ENCODE results near the gene CLDN6.
A peak's percentile ranks its signal among the peaks of the same experiment; 100 is the strongest.
"Not testable (repeated sequence)": the region's sequence is repeated elsewhere in the genome, so short reads cannot be mapped to it uniquely, and the experiment has no call there.

The CLDN6 gene, protein sequence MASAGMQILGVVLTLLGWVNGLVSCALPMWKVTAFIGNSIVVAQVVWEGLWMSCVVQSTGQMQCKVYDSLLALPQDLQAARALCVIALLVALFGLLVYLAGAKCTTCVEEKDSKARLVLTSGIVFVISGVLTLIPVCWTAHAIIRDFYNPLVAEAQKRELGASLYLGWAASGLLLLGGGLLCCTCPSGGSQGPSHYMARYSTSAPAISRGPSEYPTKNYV

DNA sequence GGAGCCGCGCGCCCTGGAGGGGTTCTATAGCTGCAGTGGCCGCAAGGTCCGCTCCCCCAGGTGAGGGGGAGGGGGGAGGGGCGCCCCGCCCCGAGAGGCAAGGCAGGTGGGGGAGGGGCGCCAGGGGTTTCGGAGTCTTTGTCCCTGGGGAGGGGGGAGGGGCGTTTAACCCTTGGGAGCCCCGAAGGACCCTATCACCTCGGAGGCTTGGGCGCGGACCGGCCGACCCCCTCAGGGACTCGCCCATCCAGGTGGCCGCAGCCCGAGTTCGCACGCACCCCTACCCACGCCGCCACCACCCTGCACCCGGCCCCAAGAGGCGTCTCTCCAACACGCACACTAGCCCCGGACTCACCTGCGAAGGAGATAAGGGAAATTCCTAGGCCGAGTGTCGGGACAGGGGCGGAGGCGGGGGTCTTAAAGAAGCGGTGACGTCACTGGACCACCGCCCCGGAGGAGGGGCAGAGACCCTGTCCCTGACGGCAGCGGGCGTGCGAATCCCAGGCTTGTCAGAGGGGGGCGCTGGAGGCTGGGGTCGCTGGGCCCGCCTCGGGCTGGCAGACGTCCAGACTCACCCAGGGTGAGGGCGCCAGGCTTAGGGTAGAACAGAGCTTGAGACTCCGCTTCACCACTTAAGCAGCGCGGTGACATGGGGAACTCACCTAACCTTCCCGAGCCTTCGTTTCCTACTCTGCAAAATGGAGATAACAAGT lies at the start of gene CLDN6:
TSS of gene CLDN6 (minus strand) at position 390 of the 713 bp plus-strand sequence. CDS start 2,162 bp downstream, outside the sequence.
- in situ Hi-C loops (cut with MboI; ENCODE audit: low pct_unique_long_range_greater_than_20kb, low sequenced_read_pairs): no loop called here

DNA sequence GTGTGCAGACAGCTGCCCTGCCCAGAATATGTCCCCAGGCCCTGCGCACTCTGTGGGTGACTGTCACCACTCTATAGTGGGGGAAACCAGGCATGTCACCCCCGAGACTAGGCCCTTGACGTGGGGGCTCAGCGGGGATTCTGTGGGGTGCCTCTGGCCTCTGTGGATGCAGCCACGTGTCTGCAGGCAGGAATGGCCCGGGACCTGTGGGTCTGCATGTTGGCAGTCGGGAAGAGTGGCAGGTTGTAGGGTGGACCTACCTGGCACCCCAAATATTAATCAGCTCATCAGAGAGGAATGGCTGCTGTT lies 48.4 kb upstream of the CLDN6 start:
- in situ Hi-C loops (cut with MboI; ENCODE audit: low pct_unique_long_range_greater_than_20kb, low sequenced_read_pairs): no loop called here

More for the DNA sequence above, at the start of gene CLDN6:
- peak; percentile 29 for DNase-seq

DNA sequence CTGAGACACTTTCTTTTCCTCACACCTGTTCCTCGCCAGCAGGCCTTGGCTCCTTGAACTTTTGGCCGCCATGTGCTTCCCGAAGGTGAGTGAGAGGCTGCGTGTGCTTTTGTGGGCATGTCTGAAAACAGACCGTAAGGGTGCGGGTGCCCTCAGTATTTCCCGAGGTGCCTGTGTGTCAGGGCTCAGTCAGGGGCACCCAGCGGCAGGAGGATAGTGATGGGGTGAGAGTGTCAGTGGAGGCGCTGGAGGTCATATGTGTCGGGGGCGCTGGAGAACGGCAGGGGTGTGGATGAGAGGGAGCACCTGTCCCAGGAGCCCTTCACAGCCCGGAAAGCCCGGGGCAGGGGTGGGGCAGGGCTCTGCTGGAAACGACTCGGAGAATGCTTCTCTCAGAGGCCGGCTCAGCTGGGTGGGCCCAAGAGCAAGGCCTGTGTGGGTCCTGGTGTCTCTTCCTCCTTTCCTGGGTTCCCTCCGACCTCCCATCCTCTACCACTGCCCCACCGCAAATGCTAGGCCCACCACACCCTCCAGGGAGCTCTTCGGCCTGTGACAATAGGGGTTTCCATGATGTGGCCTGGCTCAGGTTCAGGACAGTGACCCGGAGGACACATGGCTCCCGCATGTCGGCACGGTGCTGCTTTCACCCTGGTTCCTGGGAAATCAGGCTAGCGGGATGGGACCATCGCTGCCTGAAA lies 47.9 kb upstream of the CLDN6 start:
- in situ Hi-C loops (cut with MboI; ENCODE audit: low pct_unique_long_range_greater_than_20kb, low sequenced_read_pairs): no loop called here

More for the DNA sequence above, 48.4 kb upstream of the CLDN6 start:
- DNase-seq: no peak

DNA sequence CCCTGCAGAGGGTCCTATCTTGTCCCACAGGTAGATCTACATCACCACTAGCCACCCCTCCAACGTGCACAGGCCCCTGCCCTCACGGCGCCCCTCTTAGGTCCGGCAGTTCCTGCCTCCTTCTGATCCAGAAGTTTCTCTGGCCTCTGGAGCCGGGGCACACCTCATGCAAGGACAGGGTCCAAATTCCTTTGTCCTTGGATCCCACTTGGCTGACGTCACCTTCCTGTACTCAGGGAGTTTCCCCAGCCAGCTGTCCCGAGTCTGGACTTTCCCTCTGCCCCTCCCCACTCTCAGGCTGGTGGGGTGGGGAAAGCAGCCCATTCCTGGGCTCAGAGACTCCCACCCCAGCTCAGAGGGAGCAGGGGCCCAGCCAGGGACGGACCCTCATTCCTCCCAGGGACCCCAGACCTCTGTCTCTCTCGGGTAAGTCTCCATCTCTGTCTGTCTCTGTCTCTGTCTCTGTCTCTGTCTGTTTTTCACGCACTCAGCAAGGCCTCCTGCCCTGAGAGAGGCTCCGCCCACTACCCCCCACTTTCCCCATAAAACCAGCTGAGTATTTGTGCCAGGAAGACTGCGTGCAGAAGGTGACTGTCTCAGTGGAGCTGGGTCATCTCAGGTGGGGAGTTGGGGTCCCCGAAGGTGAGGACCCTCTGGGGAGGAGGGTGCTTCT lies 47.2 kb upstream of the CLDN6 start, which contains the start of gene IL32:
TSS of gene IL32 (plus strand) at position 572 of the 673 bp plus-strand sequence. CDS start 172 bp downstream, outside the sequence.
- no peak for DNase-seq
- in situ Hi-C loops (cut with MboI; ENCODE audit: low pct_unique_long_range_greater_than_20kb, low sequenced_read_pairs): no loop called here

More for the DNA sequence above, 47.9 kb upstream of the CLDN6 start:
- DNase-seq: no peak

DNA sequence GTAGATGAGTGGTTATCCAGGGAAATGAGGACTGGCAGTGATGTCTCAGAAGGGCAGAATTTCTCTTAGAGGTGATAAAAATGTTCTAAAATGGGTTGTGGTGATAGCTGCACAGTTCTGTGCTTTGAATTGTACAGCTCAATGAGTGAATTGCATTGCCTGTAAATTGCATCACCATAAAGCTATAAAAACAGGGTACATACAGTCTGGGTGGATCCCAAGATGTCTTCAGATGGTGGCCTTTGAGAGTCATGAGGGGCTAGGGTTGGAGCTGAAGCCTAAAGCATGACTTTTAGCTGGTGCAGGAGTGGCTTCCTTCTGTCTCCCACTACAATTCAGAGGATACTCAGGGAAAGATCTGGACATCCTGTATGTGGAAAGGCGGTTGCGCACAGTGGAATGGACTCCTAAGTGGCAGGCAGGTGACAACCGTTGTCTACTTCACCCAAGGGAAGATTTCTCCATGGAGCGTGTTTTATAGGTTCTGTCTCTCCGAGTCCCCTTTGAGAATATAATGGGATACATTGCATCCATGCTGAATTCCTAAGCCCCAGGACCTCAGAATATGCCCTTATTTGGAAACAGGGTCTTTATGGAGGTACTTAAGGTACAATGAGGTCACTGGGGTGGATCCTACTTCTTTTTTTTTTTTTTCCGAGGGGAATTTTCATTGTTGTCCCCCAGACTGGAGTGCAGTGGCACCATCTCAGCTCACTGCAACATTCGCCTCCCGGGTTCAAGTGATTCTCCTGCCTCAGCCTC lies 45.8 kb upstream of the CLDN6 start:
- in situ Hi-C loops (cut with MboI; ENCODE audit: low pct_unique_long_range_greater_than_20kb, low sequenced_read_pairs): no loop called here
- no peak for DNase-seq

DNA sequence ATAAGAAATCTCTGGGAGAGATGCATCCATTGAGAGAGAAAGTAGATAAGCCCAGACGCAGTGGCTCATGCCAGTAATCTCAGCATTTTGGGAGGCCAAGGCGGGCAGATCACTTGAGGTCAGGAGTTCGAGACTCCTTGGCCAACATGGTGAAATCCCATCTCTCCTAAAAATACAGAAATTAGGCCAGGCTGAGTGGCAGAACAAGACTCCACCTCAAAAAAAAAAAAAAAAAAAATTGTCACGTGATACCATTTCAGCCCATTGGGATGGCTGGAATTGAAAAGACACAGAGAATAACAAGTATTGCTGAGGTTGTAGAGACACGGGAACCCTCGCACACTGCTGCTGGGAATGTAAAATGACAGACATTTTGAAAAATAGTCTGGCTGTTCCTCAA lies 44.6 kb upstream of the CLDN6 start:
- in situ Hi-C loops (cut with MboI; ENCODE audit: low pct_unique_long_range_greater_than_20kb, low sequenced_read_pairs): no loop called here

DNA sequence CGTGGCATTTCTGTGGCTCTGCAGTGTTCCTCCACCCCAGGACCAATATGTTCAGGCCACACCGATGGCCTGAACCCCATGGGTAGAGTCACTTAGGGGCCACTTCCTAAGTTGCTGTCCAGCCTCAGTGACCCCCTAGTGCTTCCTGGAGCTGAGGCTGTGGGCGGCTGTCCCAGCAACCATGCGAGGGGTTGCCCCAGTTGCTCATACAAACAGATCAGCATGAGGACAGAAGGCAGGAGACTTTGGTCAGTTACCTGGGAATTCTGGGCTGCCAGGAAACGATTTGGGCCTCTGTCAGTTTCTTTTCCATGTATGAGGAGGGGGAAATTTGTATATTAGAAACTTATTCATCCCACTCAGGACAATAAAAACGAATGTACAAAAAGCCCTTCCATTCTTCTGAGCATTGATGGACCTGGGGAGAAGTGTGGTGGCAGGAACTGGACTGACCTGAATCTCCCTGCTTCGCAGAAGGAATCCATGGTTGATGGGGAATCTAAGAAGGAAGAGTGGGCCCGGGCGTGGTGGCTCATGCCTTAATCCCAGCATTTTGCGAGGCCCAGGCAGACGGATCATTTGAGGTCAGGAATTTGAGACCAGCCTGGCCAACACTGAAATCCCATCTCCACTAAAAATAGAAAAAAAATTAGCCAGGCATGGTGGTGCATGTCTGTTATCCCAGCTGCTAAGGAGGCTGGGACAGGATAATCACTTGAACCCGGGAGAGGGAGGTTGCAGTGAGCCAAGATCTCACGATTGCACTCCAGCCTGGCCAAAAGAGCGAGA lies 42.5 kb upstream of the CLDN6 start:
- DNase-seq: no peak
- in situ Hi-C loops (cut with MboI; ENCODE audit: low pct_unique_long_range_greater_than_20kb, low sequenced_read_pairs): no loop called here

More for the DNA sequence above, 44.6 kb upstream of the CLDN6 start:
- DNase-seq: no peak

DNA sequence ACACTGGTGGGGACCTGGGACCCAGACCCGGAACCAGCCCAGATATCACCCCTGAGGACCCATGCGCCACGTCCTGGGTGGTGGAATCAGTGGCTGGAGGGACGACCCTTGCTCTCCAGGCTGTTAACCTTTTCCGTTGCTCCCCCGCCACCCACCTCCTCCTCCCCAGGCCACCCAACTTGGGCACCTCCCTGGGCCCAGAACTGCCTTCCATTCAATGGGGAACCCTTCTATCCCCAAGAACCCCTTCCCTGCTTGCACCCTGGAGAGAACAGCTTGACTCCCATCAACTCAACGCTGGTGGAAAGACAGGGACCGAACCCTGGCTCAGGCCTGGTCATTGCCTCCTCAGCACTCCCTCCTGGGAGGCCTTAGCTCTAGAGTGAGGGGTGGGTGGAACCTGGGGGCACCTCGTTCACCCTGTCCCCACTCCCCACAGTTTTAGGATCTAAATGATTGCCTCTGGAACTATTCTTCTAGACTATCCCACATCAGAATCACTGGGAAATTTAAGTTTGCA lies 41.8 kb upstream of the CLDN6 start:
- DNase-seq: no peak
- in situ Hi-C loops (cut with MboI; ENCODE audit: low pct_unique_long_range_greater_than_20kb, low sequenced_read_pairs): no loop called here

DNA sequence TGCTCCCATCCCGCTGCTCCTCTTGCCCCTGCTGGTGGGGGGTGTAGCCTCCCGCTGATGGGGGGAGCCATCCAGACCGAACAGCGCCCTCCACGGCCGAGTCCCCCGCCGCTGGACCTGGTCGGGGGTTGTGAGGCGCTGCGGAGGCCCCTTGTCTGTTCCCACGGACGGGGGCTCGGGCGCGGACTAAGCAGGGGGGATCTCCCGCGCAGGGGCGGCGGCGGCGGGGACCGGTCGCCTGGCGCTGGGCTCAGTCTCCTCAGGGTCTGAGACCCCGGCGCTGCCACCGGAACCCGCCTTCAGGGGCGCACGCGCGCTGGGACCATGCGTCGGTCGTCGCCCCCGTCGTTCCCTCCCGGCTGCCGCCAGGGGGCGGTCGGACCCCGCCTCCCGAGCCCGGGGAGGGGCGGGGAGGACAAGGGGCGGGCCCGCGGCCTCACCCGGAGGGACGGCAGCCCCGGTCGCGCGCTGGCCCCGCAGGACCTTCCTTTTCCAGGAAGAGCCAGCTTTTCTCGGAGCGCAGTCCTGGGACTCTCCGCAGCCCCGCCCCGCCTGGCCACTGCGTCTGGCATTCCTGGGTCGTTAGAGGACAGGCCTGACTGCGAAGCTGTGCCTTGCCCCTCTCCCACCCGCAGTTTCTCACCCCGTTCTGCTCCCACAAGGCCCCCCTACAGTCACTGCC lies 41.2 kb upstream of the CLDN6 start:
- peak; percentile 91 for DNase-seq
- in situ Hi-C loops (cut with MboI; ENCODE audit: low pct_unique_long_range_greater_than_20kb, low sequenced_read_pairs): no loop called here

DNA sequence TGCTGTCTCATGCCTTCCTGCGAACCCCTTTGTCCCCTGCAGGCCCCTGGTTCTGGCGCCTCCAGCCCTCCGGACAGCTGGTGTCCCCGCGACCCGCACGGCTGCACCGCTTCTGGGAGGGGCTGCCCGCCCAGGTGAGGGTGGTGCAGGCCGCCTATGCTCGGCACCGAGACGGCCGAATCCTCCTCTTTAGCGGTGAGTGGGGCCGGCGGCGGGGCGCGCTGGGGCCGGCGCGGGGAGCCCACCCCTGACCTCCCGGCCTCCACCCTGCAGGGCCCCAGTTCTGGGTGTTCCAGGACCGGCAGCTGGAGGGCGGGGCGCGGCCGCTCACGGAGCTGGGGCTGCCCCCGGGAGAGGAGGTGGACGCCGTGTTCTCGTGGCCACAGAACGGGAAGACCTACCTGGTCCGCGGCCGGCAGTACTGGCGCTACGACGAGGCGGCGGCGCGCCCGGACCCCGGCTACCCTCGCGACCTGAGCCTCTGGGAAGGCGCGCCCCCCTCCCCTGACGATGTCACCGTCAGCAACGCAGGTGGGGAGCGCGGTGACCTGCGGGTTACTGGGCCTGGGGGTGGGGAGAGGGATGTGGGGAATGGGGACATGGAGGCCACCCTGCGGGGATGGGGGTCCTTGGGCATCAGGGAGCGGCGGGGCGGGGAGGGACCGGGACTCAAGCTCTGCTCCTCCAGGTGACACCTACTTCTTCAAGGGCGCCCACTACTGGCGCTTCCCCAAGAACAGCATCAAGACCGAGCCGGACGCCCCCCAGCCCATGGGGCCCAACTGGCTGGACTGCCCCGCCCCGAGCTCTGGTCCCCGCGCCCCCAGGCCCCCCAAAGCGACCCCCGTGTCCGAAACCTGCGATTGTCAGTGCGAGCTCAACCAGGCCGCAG lies 40.4 kb upstream of the CLDN6 start:
- in situ Hi-C loops (cut with MboI; ENCODE audit: low pct_unique_long_range_greater_than_20kb, low sequenced_read_pairs): no loop called here
- DNase-seq: no peak

DNA sequence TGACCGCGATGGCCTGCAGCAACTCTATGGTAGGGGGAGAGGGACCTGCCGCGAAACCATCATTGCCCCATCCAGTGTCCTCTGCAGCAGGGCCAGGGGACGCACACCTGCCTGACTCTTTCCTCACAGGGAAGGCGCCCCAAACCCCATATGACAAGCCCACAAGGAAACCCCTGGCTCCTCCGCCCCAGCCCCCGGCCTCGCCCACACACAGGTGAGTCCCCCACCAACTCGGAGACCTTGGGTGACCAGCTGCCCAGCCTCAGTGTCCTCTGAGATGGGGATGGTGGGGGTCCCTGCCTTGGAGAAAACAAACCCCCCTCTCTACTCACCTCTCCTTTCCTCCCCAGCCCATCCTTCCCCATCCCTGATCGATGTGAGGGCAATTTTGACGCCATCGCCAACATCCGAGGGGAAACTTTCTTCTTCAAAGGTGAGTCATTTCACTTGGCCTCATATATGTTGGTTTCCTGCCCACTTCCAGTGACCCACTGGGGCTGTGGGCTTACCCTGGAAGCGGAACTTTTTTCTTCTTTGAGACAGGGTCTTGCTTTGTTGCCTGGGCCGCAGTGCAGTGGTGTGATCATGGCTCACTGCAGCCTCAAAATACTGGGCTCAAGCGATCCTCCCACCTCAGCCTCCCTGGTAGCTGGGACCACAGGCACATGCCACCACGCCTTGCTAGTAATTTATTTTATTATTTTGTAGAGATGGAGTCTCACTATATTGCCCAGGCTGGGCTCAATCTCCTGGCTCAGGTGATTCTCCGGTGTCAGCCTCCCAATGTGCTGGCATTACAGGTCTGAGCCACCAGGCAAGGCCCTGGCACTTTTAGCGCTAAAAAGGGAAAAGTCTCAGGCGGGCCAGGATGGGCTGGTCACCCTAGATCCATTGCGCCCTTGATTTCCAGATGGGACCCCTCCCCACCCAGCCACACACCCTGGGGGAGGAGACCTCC lies 39.5 kb upstream of the CLDN6 start:
- in situ Hi-C loops (cut with MboI; ENCODE audit: low pct_unique_long_range_greater_than_20kb, low sequenced_read_pairs): no loop called here
- DNase-seq: no peak

DNA sequence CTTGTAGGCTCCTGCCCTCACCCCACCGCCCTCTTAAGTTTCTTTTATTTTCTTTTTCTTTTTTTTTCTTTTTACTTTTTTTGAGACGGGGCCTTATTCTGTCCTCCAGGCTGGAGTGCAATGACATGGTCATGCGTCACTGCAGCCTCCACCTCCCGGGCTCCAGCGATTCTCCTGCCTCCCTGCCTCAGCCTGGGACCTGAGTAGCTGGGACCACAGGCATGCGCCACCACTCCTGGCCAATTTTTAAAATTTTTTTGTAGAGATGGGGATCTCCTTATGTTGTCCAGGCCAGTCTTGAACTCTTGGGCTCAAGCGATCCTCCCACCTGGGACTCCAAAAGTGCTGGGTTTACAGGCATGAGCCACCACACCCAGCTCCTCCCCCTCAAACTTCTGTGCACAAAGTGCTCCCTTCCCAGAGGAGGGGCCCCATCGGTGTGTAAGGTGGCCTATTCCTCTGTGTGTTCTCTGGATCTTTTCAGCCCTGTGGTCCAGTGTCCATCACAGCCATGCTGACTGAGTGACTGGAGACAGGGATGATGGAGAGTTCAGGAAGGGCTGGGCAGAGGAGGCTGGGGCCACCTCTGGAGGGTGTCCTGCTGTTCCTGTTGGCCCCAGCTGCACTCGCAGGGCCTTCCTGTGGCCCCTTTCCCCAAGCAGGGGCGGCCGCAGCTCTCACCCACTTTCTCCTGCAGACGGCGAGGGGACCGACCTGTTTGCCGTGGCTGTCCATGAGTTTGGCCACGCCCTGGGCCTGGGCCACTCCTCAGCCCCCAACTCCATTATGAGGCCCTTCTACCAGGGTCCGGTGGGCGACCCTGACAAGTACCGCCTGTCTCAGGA lies 38.6 kb upstream of the CLDN6 start:
- no peak for DNase-seq
- in situ Hi-C loops (cut with MboI; ENCODE audit: low pct_unique_long_range_greater_than_20kb, low sequenced_read_pairs): no loop called here

DNA sequence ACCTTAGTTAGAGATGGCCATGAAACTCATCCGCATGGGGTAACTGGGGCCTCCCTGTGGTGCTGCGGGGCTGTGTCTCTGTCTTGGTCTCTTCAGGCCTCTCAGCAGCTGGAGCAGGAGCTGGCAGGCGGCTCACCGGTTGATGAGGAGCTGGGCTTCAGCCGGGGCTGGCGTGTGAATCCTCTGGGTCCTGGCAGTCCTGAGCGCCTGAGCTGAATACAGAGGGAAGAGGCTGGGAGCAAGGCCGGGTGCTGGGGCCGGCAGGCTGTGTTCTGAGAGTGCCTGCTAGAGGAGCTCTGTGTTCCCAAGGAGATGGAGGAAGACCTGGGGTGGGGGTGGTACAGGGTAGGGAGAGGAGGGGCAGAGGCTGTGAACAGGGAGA lies 37.7 kb upstream of the CLDN6 start:
- DNase-seq; in situ Hi-C loops (cut with MboI; ENCODE audit: low pct_unique_long_range_greater_than_20kb, low sequenced_read_pairs): not testable (repeated sequence)

DNA sequence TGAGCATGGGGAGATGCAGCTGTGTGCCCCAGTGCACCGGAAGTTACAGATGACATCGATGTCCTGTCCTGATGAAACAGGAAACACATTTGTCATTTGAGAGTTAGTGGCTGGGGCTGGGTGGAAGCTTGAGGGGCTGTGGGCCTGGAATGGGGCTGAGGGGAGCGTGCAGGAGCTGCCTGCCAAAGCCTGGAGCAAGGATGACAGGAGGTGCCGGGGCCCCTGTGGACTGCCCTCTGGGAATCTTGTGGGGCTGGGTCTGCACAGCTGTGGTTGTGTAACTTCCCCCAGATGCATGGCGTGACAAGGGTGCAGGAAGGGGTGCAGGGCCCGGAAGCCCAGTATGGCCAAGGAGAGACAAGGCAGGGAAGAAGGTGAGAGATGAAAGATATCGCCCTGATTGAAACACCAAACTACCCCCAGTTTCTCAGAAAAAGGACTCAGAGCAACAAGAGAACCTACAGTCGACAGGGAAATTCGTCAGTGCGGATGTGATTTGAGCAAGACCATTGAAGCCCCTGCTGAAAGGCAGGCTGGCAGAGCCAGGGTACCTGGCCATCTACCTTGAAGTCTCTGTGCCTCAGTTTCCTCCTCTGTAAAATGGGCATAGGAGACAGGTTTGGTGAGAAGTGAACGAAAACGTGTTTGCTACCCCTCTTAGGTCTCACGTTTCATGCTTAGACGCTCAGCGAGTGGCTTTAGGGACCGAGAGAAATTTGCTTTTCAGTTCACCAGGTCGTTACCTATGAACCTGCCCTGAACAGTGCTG lies 37.2 kb upstream of the CLDN6 start:
- DNase-seq: peak; percentile 77
- in situ Hi-C loops (cut with MboI; ENCODE audit: low pct_unique_long_range_greater_than_20kb, low sequenced_read_pairs): no loop called here

Measured in KBM-7 (cell line).